Uterus (tissue), 4 donors: ENCODE data around the gene KCNQ2. TPM values are rescaled to one million over a fixed set of nuclear protein-coding genes. Genes with fewer than 3 reads are reported as not detected.

Experiments used
- DNase-seq, 2 donors: peaks; one replicate each; pipeline ENCODE4 v3.0.0-alpha.2; 2019 to 2020
- H3K27ac ChIP-seq, 2 donors: fragments of 200-600 bp; sonication (generic); 1 replicate in 1 of 2; 2 replicates in 1 of 2; pipeline ENCODE4 v1.5.1; 2016 to 2018
- H3K27me3 ChIP-seq, 2 donors: fragments of 200-600 bp; sonication (generic); one replicate each; pipeline ENCODE4 v1.5.1; 2018 to 2019; ENCODE audit warnings: control low read depth in 1 of 2
- H3K36me3 ChIP-seq, 2 donors: fragments of 200-600 bp; sonication (generic); one replicate each; pipeline ENCODE4 v1.5.1; 2019; ENCODE audit warnings: control low read depth in 1 of 2
- H3K4me1 ChIP-seq, 2 donors: fragments of 200-600 bp; sonication (generic); one replicate each; pipeline ENCODE4 v1.5.1; 2018 to 2019; ENCODE audit warnings: control low read depth in 1 of 2
- H3K4me3 ChIP-seq, 2 donors: fragments of 200-600 bp; sonication (generic); 1 replicate in 1 of 2; 2 replicates in 1 of 2; pipeline ENCODE4 v1.5.1; 2018 to 2019; ENCODE audit warnings: mild to moderate bottlenecking in 1 of 2
- H3K9me3 ChIP-seq, 2 donors: fragments of 200-600 bp; sonication (generic); one replicate each; pipeline ENCODE4 v1.5.1; 2019; ENCODE audit warnings: control low read depth in 1 of 2
- CTCF ChIP-seq, 4 experiments: fragments of 200-600 bp in 2 of 4; fragments of 450-650 bp in 2 of 4; sonication (generic) in 2 of 4; IDR thresholded peaks; one replicate each; pipeline ENCODE4 v1.5.1; 2016 to 2019; ENCODE audit warnings: antibody characterized with exemption in 4 of 4, mild to moderate bottlenecking in 2 of 4, moderate library complexity in 1 of 4
- POLR2A ChIP-seq, 2 donors: fragments of 450-650 bp; IDR thresholded peaks; one replicate each; pipeline ENCODE4 v1.6.1; 2016; ENCODE audit warnings: antibody characterized with exemption in 2 of 2, mild to moderate bottlenecking in 1 of 2, moderate library complexity in 1 of 2
- intact Hi-C: fragments of 100-400 bp; cut with DNase I; formaldehyde crosslinking; loops from one replicate; pipeline ENCODE4 v1.15.1; 2023; ENCODE audit warnings: low total_unique reads
- total RNA-seq, 4 donors: library from RNA; depleted of rRNA in 3 of 4; stranded (reverse); fragments of >200 nt in 3 of 4; gene quantifications; one replicate each; pipeline versions ENCODE4 v1.1.0 to v1.2.4, GENCODE V29; 2014 to 2023
- donor health status: DM: yes; HTN: yes; CAD: no.

KCNQ2 gene
- total RNA-seq, 4 donors from 2014 or later, result 1.2 to 4.9 TPM; not detected in 2

- DNase-seq, result no peak
- Histone ChIP-seq H3K4me3 (no peak overlapping the region), H3K27me3 (no peaks in the 10 kb centered on the region), H3K36me3 (no peaks in the 10 kb centered on the region), H3K9me3 (no peaks in the 10 kb centered on the region), H3K27ac (no peak overlapping the region), H3K4me1 (no peaks in the 10 kb centered on the region)
- TF ChIP-seq POLR2A (IDR thresholded peaks at IDR 0.05), result no peak
- no peak for TF ChIP-seq CTCF (IDR thresholded peaks at IDR 0.05)
- intact Hi-C loops, result no loop called here
Measured at GRCh38 chr20:63401384-63402110, 70.9 kb downstream of the KCNQ2 start.

GRCh38 chr20:63400486-63401210 is 71.8 kb downstream of the KCNQ2 start:
- TF ChIP-seq CTCF (IDR thresholded peaks at IDR 0.05) (no peak), POLR2A (IDR thresholded peaks at IDR 0.05) (no peak)
- Histone ChIP-seq H3K36me3 (no peaks in the 10 kb centered on the region), H3K9me3 (no peaks in the 10 kb centered on the region), H3K4me1 (no peaks in the 10 kb centered on the region), H3K4me3 (no peak overlapping the region), H3K27ac (no peak overlapping the region), H3K27me3 (no peaks in the 10 kb centered on the region)
- intact Hi-C loops, result no loop called here
- DNase-seq, result no peak

- Histone ChIP-seq H3K27ac (no peak overlapping the region), H3K27me3 (no peaks in the 10 kb centered on the region), H3K9me3 (no peaks in the 10 kb centered on the region), H3K36me3 (no peaks in the 10 kb centered on the region), H3K4me1 (no peaks in the 10 kb centered on the region), H3K4me3 (no peak overlapping the region)
- TF ChIP-seq CTCF (IDR thresholded peaks at IDR 0.05) (no peak), POLR2A (IDR thresholded peaks at IDR 0.05) (no peak)
- intact Hi-C loops, result no loop called here
- DNase-seq, result no peak
Measured at GRCh38 chr20:63399596-63400375, 72.7 kb downstream of the KCNQ2 start.

- no peaks in the 10 kb centered on the region for H3K27me3 ChIP-seq
- no peaks in the 10 kb centered on the region for H3K4me1 ChIP-seq
- intact Hi-C loops, result no loop called here
- DNase-seq, result no peak
- H3K4me3 ChIP-seq, result no peak overlapping the region
- TF ChIP-seq CTCF (IDR thresholded peaks at IDR 0.05), result no peak
- no peak for TF ChIP-seq POLR2A (IDR thresholded peaks at IDR 0.05)
- no peaks in the 10 kb centered on the region for H3K36me3 ChIP-seq
- no peaks in the 10 kb centered on the region for H3K9me3 ChIP-seq
- no peak overlapping the region for H3K27ac ChIP-seq
Measured at GRCh38 chr20:63398744-63399514, 73.5 kb downstream of the KCNQ2 start.
